Natural killer cell (primary cell): ENCODE measurements around the gene ADRM1. TPM values are rescaled to one million over a fixed set of nuclear protein-coding genes. Genes with fewer than 3 reads are reported as not detected.

ENCODE experiments used
- ATAC-seq, 3 donors: fragments of 150-1000 bp in 2 of 3; fragments of 200-7000 bp in 1 of 3; cut with Tn5 transposase; 1 replicate in 1 of 3; 2 replicates in 2 of 3; pipeline ENCODE4 v1.10.0; 2021; ENCODE audit warnings: mild to moderate bottlenecking in 2 of 3, moderate library complexity in 2 of 3
- DNase-seq, 2 donors: peaks; one replicate each; pipeline versions ENCODE4 v3.0.0 to v3.0.0-alpha.2; 2013 to 2021; ENCODE audit warnings: mixed read lengths in 1 of 2
- H3K27ac ChIP-seq: one replicate; pipeline ENCODE4 v1.5.1; 2013; ENCODE audit warnings: mild to moderate bottlenecking, low read length
- H3K27me3 ChIP-seq: one replicate; pipeline ENCODE4 v1.6.1; 2013; ENCODE audit warnings: low read length; ENCODE audit not compliant: control insufficient read depth, insufficient read depth
- H3K36me3 ChIP-seq: one replicate; pipeline ENCODE4 v1.6.1; 2013; ENCODE audit warnings: low read length; ENCODE audit not compliant: control insufficient read depth, insufficient read depth
- H3K4me1 ChIP-seq: one replicate; pipeline ENCODE4 v1.6.1; 2013; ENCODE audit warnings: low read length; ENCODE audit not compliant: control insufficient read depth, insufficient read depth
- H3K4me3 ChIP-seq: one replicate; pipeline ENCODE4 v1.5.1; 2013; ENCODE audit warnings: low read length
- H3K9me3 ChIP-seq: one replicate; pipeline ENCODE4 v1.6.1; 2013; ENCODE audit warnings: low read length; ENCODE audit not compliant: control insufficient read depth, insufficient read depth
- H3K27ac Mint-ChIP-seq, 2 donors: one replicate each; pipeline ENCODE4 v1.8.0; 2022; ENCODE audit warnings: mild to moderate bottlenecking in 2 of 2, mixed read lengths in 2 of 2, moderate library complexity in 1 of 2
- H3K27me3 Mint-ChIP-seq, 2 donors: one replicate each; pipeline ENCODE4 v1.8.0; 2022; ENCODE audit warnings: low read depth in 2 of 2, mixed read lengths in 2 of 2
- H3K36me3 Mint-ChIP-seq: one replicate; pipeline ENCODE4 v1.8.0; 2022; ENCODE audit warnings: mixed read lengths
- H3K4me1 Mint-ChIP-seq, 2 donors: one replicate each; pipeline ENCODE4 v1.8.0; 2022; ENCODE audit warnings: mixed read lengths in 2 of 2
- H3K4me3 Mint-ChIP-seq: one replicate; pipeline ENCODE4 v1.8.0; 2022; ENCODE audit warnings: mild to moderate bottlenecking, moderate library complexity, mixed read lengths
- H3K9me3 Mint-ChIP-seq, 2 donors: one replicate each; pipeline ENCODE4 v1.8.0; 2022; ENCODE audit warnings: mixed read lengths in 2 of 2
- CTCF ChIP-seq: fragments of 200-600 bp; IDR thresholded peaks from one replicate; pipeline ENCODE4 v1.8.0; 2022; ENCODE audit warnings: antibody characterized with exemption
- WGBS: methylation state at CpG from one replicate; pipeline ENCODE4 v1.1.7; 2013; ENCODE audit warnings: missing lambda C conversion rate; ENCODE audit not compliant: insufficient coverage; 5-methylcytosine and 5-hydroxymethylcytosine counted together
- intact Hi-C: fragments of 100-400 bp; cut with micrococcal nuclease; formaldehyde crosslinking; loops from one replicate; pipeline ENCODE4 v1.14.2; 2022
- total RNA-seq, 4 donors: library from RNA; stranded (reverse); fragments of 120-200 nt in 1 of 4; gene quantifications; one replicate each; pipeline versions ENCODE4 v1.2.3 to v1.2.4, GENCODE V29; 2013 to 2022

ADRM1 gene
- total RNA-seq, 3 donors from 2014 or later (not counting 1 experiment from before 2014, with no cell fraction given): 81.4 to 88.4 (median 84.6) TPM

DNA sequence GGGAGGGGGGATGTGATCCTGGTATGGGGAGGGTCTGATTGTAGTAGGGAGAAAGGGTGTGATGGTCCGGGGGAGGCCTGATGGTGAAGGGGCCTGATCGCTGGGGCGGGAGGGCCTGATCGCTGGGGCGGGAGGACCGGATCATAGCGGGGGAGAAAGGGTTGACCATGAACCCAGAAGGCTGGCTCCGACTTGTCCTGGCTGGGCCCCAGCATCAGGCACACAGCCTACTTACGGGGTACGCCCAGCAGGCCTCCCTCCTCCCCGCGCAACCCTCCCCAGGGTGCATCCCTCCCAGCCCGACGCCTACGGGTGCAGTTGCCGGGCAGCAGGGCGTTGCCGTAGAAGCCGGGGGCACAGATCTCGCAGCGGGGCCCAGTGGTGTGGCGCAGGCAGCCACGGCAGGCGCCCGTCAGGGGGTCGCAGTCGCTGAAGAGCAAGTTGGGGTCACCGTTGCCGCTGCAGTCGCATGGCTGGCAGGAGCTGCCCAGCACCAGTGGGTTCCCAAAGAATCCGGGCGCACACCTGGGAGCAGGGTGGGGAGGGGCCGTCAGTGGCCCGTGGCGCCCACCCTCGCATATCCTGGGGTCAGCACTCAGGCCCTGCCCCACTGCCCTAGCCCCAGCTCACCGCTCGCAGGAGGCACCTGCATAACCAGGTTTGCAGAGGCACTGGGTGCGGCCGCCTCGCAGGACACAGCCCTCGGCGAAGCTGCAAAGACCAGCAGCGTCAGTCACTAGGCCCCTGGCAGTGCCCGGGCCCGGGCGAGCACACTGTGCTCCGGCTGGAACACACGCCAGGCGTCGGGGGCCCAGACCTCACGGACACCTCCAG lies 20.6 kb downstream of the ADRM1 start:
- Mint-ChIP-seq H3K27me3 (no peaks in the 10 kb centered on the region), H3K27ac (no peak overlapping the region), H3K4me3 (no peak overlapping the region), H3K4me1 (peaks cover 0 to 6% of the 10 kb centered on the region in 2 donors), H3K36me3 (no peaks in the 10 kb centered on the region), H3K9me3 (no peaks in the 10 kb centered on the region)
- Histone ChIP-seq H3K4me3 (no peak overlapping the region), H3K4me1 (no peaks in the 10 kb centered on the region), H3K27me3 (no peaks in the 10 kb centered on the region), H3K27ac (no peak overlapping the region), H3K9me3 (no peaks in the 10 kb centered on the region), H3K36me3 (no peaks in the 10 kb centered on the region)
- DNase-seq (no peak), ATAC-seq (no peak)
- WGBS: 94% methylated on average over 52 of the region's 52 CpGs
- intact Hi-C loops: no loop called here
- no peak for TF ChIP-seq CTCF

GRCh38 chr20:62323980-62324906 lies 21.4 kb downstream of the ADRM1 start:
- H3K4me1 Mint-ChIP-seq: peaks cover 0 to 6% of the 10 kb centered on the region in 2 donors
- Histone ChIP-seq H3K9me3 (no peaks in the 10 kb centered on the region), H3K27ac (no peak overlapping the region), H3K4me1 (no peaks in the 10 kb centered on the region), H3K4me3 (no peak overlapping the region), H3K27me3 (no peaks in the 10 kb centered on the region), H3K36me3 (no peaks in the 10 kb centered on the region)
- 90% methylated on average over 25 of the region's 25 CpGs for WGBS
- TF ChIP-seq CTCF: no peak
- intact Hi-C loops: no loop called here
- no peaks in the 10 kb centered on the region for H3K27me3 Mint-ChIP-seq
- H3K9me3 Mint-ChIP-seq: no peaks in the 10 kb centered on the region
- DNase-seq (no peak), ATAC-seq (no peak)
- H3K27ac Mint-ChIP-seq: no peak overlapping the region
- no peak overlapping the region for H3K4me3 Mint-ChIP-seq
- H3K36me3 Mint-ChIP-seq: no peaks in the 10 kb centered on the region

GRCh38 chr20:62325172-62325905 lies 22.5 kb downstream of the ADRM1 start:
- no peak for TF ChIP-seq CTCF
- H3K27me3 ChIP-seq: no peaks in the 10 kb centered on the region
- H3K36me3 Mint-ChIP-seq: no peaks in the 10 kb centered on the region
- no peak for DNase-seq
- no peak overlapping the region for H3K4me3 Mint-ChIP-seq
- WGBS: 88% methylated on average over 14 of the region's 14 CpGs
- no peak overlapping the region for H3K27ac Mint-ChIP-seq
- intact Hi-C loops: no loop called here
- no peak for ATAC-seq
- H3K4me3 ChIP-seq: no peak overlapping the region
- H3K4me1 ChIP-seq: no peaks in the 10 kb centered on the region
- H3K27me3 Mint-ChIP-seq: no peaks in the 10 kb centered on the region
- H3K27ac ChIP-seq: no peak overlapping the region
- H3K9me3 ChIP-seq: no peaks in the 10 kb centered on the region
- H3K9me3 Mint-ChIP-seq: no peaks in the 10 kb centered on the region
- H3K4me1 Mint-ChIP-seq: peaks cover 0 to 6% of the 10 kb centered on the region in 2 donors
- H3K36me3 ChIP-seq: no peaks in the 10 kb centered on the region
